Femur (tissue), 1 donor: ENCODE results near the gene TLX3.
"Not testable (repeated sequence)": the region's sequence is repeated elsewhere in the genome, so short reads cannot be mapped to it uniquely, and the experiment has no call there.

Source experiments
- DNase-seq: peaks from one replicate; pipeline ENCODE4 v3.0.0-alpha.2; 2017

The TLX3 gene

GRCh38 chr5:171330021-171330420, 21.0 kb downstream of the TLX3 start:
- DNase-seq = no peak

- no peak for DNase-seq
Measured at GRCh38 chr5:171335616-171336015, 26.6 kb downstream of the TLX3 start.

- peak; percentile 60 for DNase-seq
Measured at GRCh38 chr5:171336521-171337209, 27.6 kb downstream of the TLX3 start.

GRCh38 chr5:171337210-171337569, 28.1 kb downstream of the TLX3 start:
- DNase-seq = no peak

- DNase-seq = no peak
Measured at GRCh38 chr5:171340042-171340441, 31.0 kb downstream of the TLX3 start.

- no peak for DNase-seq
Measured at GRCh38 chr5:171340491-171340890, 31.4 kb downstream of the TLX3 start.

GRCh38 chr5:171342362-171343111, 33.5 kb downstream of the TLX3 start:
- DNase-seq = peak; percentile 34

GRCh38 chr5:171344936-171345608, 36.0 kb downstream of the TLX3 start:
- DNase-seq = no peak

- no peak for DNase-seq
Measured at GRCh38 chr5:171351536-171352073, 42.6 kb downstream of the TLX3 start.

- DNase-seq = no peak
Measured at GRCh38 chr5:171355302-171355724, 46.3 kb downstream of the TLX3 start.

- DNase-seq = no peak
Measured at GRCh38 chr5:171357843-171358242, 48.8 kb downstream of the TLX3 start.

GRCh38 chr5:171361151-171361550, 52.1 kb downstream of the TLX3 start:
- not testable (repeated sequence) for DNase-seq
